Left renal cortex interstitium (tissue), 4 donors: ENCODE measurements around the gene IL37. TPM values are rescaled to one million over a fixed set of nuclear protein-coding genes. Genes with fewer than 3 reads are reported as not detected.

ENCODE experiments used
- DNase-seq, 4 donors: peaks; one replicate each; pipeline ENCODE4 v3.0.0-alpha.2; 2013; ENCODE audit warnings: low read depth in 4 of 4, low spot score in 2 of 4, missing footprints in 1 of 4
- polyA plus RNA-seq, 4 donors: library from polyadenylated mRNA; unstranded; fragments of 120-200 nt; gene quantifications; one replicate each; pipeline ENCODE4 v1.2.1, GENCODE V29; 2013; ENCODE audit not compliant: insufficient read length in 4 of 4

The IL37 gene
- polyA plus RNA-seq, 4 donors = 0.13 TPM; not detected in 3

DNA sequence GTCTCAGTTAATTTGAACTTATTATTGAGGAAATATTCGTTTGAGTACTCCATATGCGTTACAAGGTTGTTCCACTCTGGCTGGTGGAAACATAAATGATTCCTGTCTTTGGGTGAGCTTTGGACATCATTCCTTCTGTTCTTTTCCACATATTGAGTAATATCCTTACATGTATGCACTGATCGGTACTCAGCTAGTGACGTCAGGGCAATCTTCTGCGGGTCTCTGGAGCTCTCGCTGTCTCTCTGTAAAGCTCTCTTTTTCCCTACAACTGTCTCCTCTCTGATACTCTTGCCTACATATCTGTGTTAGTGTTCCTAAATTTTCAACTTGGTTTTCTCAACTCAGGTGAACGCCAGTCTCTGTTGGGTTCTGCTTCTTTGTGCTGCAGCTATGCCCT, 43.4 kb downstream of the IL37 start:
- DNase-seq = no peak

- DNase-seq = no peak
These were observed 46.5 kb downstream of the IL37 start for GRCh38 chr2:112957511-112957910.

- DNase-seq = peak; percentile 5 to 39 (median 8)
These were observed 47.6 kb downstream of the IL37 start for GRCh38 chr2:112958428-112959108.

GRCh38 chr2:112959109-112959812, 48.3 kb downstream of the IL37 start:
- DNase-seq = no peak

- no peak for DNase-seq
These were observed 49.4 kb downstream of the IL37 start for GRCh38 chr2:112960230-112960825.

GRCh38 chr2:112962308-112963175, 51.6 kb downstream of the IL37 start:
- no peak for DNase-seq

DNA sequence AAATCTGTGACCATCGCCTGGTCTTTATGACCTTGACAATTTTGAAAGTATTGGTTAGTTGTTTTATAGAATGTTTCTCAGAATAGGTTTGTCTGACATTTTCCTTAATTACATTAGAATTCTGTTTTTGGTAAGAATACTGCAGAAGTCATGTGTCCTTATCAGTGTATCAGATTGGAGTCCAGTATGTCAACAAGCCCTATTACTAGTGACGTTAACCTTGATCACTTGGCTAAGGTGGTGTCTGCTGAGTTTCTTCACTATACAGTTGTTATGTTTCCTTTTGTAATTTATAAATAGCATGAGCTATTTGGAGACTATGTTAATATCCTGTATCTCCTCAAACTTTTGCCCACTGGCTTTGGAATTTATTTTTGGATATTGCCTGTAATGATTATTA, 56.1 kb downstream of the IL37 start:
- DNase-seq = no peak

Other genes with a start within 250 kb of the IL37 start
- under 1 TPM; 0.05 to 0.20 (median 0.14) TPM for gene NT5DC4, start 190.1 kb upstream of the IL37 start, polyA plus RNA-seq
- 10 to 100 TPM; 12.5 to 15.4 (median 13.8) TPM for gene CKAP2L, start 146.6 kb upstream of the IL37 start, polyA plus RNA-seq
- gene IL1A, start 126.7 kb upstream of the IL37 start, polyA plus RNA-seq = under 1 TPM in 3 of 4 donors, not detected in 1; 0.08 to 0.14 (median 0.13) TPM
- 1 to 10 TPM in 1 of 4 donors, under 1 TPM in 3; 0.35 to 3.1 (median 0.60) TPM for gene IL1B, start 74.4 kb upstream of the IL37 start, polyA plus RNA-seq
- under 1 TPM in 2 of 4 donors, not detected in 2; 0.21 to 0.25 TPM for gene IL36G, start 66.8 kb downstream of the IL37 start, polyA plus RNA-seq
- not detected for gene IL36A, start 94.3 kb downstream of the IL37 start, polyA plus RNA-seq
- gene IL36B, start 141.7 kb downstream of the IL37 start, polyA plus RNA-seq = not detected
- not detected for gene IL36RN, start 148.0 kb downstream of the IL37 start, polyA plus RNA-seq
- not detected for gene IL1F10, start 156.8 kb downstream of the IL37 start, polyA plus RNA-seq
- 1 to 10 TPM in 3 of 4 donors, under 1 TPM in 1; 0.83 to 5.1 (median 3.1) TPM for gene IL1RN, start 216.4 kb downstream of the IL37 start, polyA plus RNA-seq